ENCODE results near the gene DSP. TPM values are rescaled to one million over a fixed set of nuclear protein-coding genes. Genes with fewer than 3 reads are reported as not detected.

Gene DSP
- total and polyA plus RNA-seq, 2 of the 13 experiments (the other 11 are each of a cell fraction or from before 2014, with no cell fraction given): 89.8 to 117 TPM

GRCh38 chr6:7541175-7542064 lies at the start of gene DSP (continued):
- TF ChIP-seq KDM2A (CRISPR knock-in tag; IDR thresholded peaks at IDR 0.05; ENCODE audit: borderline replicate concordance, low read depth): peak; percentile 86
- peak; percentile 83; the same call in 1 of the 2 replicates for TF ChIP-seq FLYWCH1 (CRISPR knock-in tag; IDR thresholded peaks at IDR 0.05)
- peak; percentile 86; the same call in 1 of the 2 replicates for TF ChIP-seq ZNF773 (CRISPR knock-in tag; IDR thresholded peaks at IDR 0.05; ENCODE audit: borderline replicate concordance)
- 0 out of 2 replicates have a peak, but pooled peaks have one; percentile 43 for TF ChIP-seq KIAA2018 (CRISPR knock-in tag; IDR thresholded peaks at IDR 0.05; ENCODE audit: borderline replicate concordance)
- peak; percentile 87; the same call in 1 of the 2 replicates for TF ChIP-seq TEAD2 (CRISPR knock-in tag; IDR thresholded peaks at IDR 0.05)
- TF ChIP-seq, protein P1, sequence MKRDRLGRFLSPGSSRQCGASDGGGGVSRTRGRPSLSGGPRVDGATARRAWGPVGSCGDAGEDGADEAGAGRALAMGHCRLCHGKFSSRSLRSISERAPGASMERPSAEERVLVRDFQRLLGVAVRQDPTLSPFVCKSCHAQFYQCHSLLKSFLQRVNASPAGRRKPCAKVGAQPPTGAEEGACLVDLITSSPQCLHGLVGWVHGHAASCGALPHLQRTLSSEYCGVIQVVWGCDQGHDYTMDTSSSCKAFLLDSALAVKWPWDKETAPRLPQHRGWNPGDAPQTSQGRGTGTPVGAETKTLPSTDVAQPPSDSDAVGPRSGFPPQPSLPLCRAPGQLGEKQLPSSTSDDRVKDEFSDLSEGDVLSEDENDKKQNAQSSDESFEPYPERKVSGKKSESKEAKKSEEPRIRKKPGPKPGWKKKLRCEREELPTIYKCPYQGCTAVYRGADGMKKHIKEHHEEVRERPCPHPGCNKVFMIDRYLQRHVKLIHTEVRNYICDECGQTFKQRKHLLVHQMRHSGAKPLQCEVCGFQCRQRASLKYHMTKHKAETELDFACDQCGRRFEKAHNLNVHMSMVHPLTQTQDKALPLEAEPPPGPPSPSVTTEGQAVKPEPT (CRISPR knock-in tag; IDR thresholded peaks at IDR 0.05; ENCODE audit: low read depth): no peak; the same call in 1 of the 2 replicates
- TF ChIP-seq ZNF878 (CRISPR knock-in tag; IDR thresholded peaks at IDR 0.05): peak; percentile 94
- TF ChIP-seq, protein P2, sequence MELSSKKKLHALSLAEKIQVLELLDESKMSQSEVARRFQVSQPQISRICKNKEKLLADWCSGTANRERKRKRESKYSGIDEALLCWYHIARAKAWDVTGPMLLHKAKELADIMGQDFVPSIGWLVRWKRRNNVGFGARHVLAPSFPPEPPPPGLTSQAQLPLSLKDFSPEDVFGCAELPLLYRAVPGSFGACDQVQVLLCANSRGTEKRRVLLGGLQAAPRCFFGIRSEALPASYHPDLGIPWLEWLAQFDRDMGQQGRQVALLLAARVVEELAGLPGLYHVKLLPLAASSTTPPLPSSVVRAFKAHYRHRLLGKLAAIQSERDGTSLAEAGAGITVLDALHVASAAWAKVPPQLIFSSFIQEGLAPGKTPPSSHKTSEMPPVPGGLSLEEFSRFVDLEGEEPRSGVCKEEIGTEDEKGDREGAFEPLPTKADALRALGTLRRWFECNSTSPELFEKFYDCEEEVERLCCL (CRISPR knock-in tag; IDR thresholded peaks at IDR 0.05; ENCODE audit: borderline replicate concordance): no peak; the same call in 1 of the 2 replicates
- no peak for TF ChIP-seq PAX8 (CRISPR knock-in tag; IDR thresholded peaks at IDR 0.05; ENCODE audit: borderline replicate concordance)
- TF ChIP-seq ZNF564 (CRISPR knock-in tag; IDR thresholded peaks at IDR 0.05): 0 out of 2 replicates have a peak, but pooled peaks have one; percentile 19
- peak; percentile 47; the same call in 1 of the 2 replicates for TF ChIP-seq HDAC6 (IDR thresholded peaks at IDR 0.05; ENCODE audit: low read depth, low read length)
- peak; percentile 62 for TF ChIP-seq ZEB1 (IDR thresholded peaks at IDR 0.05; ENCODE audit: insufficient replicate concordance, low read depth)
- TF ChIP-seq E2F2 (CRISPR knock-in tag; IDR thresholded peaks at IDR 0.05; ENCODE audit: borderline replicate concordance): peak; percentile 87; the same call in 1 of the 2 replicates
- peak; percentile 88; the same call in 1 of the 2 replicates for TF ChIP-seq ZNF253 (CRISPR knock-in tag; IDR thresholded peaks at IDR 0.05; ENCODE audit: borderline replicate concordance)
